ENCODE measurements around the gene ARHGEF16. TPM values are rescaled to one million over a fixed set of nuclear protein-coding genes. Genes with fewer than 3 reads are reported as not detected.

ARHGEF16 gene
- total RNA-seq, 1 donor from 2014 or later: 4.1 TPM

GRCh38 chr1:3474421-3474820 is 20.0 kb downstream of the ARHGEF16 start:
- FAIRE-seq (no peak), DNase-seq (ENCODE audit: low read depth) (no peak)
- Histone ChIP-seq H2AFZ (ENCODE audit: low read depth, low read length) (no peak overlapping the region), H3K79me2 (ENCODE audit: insufficient read depth, low read length) (no peaks in the 10 kb centered on the region), H3K27me3 (ENCODE audit: insufficient read depth, low read length) (no peaks in the 10 kb centered on the region), H3K9ac (ENCODE audit: low read length) (no peak overlapping the region), H4K20me1 (ENCODE audit: insufficient read depth, low read length) (no peaks in the 10 kb centered on the region), H3K27ac (ENCODE audit: low read depth, low read length) (no peak overlapping the region), H3K4me1 (ENCODE audit: insufficient read depth, low read length) (peaks cover 34% of the 10 kb centered on the region), H3K36me3 (ENCODE audit: insufficient read depth, low read length) (no peaks in the 10 kb centered on the region), H3K4me2 (ENCODE audit: low read length) (no peak overlapping the region), H3K9me3 (ENCODE audit: insufficient read depth, low read depth, low read length) (no peaks in the 10 kb centered on the region), H3K4me3 (ENCODE audit: insufficient read depth, low read depth, low read length) (no peak overlapping the region)
- Mint-ChIP-seq H3K4me1 (ENCODE audit: low read depth, unreplicated experiment) (peaks cover 9% of the 10 kb centered on the region), H3K27ac (ENCODE audit: unreplicated experiment) (no peak overlapping the region), H3K36me3 (ENCODE audit: low read depth, unreplicated experiment) (no peaks in the 10 kb centered on the region), H3K9me3 (ENCODE audit: unreplicated experiment) (no peaks in the 10 kb centered on the region), H3K4me3 (ENCODE audit: unreplicated experiment) (no peak overlapping the region), H3K27me3 (ENCODE audit: low read depth, unreplicated experiment) (peaks cover 4% of the 10 kb centered on the region)
- TF ChIP-seq EZH2 (IDR thresholded peaks at IDR 0.05; ENCODE audit: insufficient read depth, low read length) (no peak), CTCF (IDR thresholded peaks at IDR 0.05; ENCODE audit: insufficient read depth, low read depth, low read length) (no peak)

- H3K9me3 Mint-ChIP-seq (ENCODE audit: unreplicated experiment): no peaks in the 10 kb centered on the region
- H3K27me3 ChIP-seq (ENCODE audit: insufficient read depth, low read length): no peaks in the 10 kb centered on the region
- no peaks in the 10 kb centered on the region for H3K9me3 ChIP-seq (ENCODE audit: insufficient read depth, low read depth, low read length)
- H3K79me2 ChIP-seq (ENCODE audit: insufficient read depth, low read length): no peaks in the 10 kb centered on the region
- peaks cover 2% of the 10 kb centered on the region for H3K4me1 Mint-ChIP-seq (ENCODE audit: low read depth, unreplicated experiment)
- no peaks in the 10 kb centered on the region for H4K20me1 ChIP-seq (ENCODE audit: insufficient read depth, low read length)
- H3K9ac ChIP-seq (ENCODE audit: low read length): no peak overlapping the region
- peaks cover 4% of the 10 kb centered on the region for H3K27me3 Mint-ChIP-seq (ENCODE audit: low read depth, unreplicated experiment)
- no peaks in the 10 kb centered on the region for H3K36me3 ChIP-seq (ENCODE audit: insufficient read depth, low read length)
- TF ChIP-seq CTCF (IDR thresholded peaks at IDR 0.05; ENCODE audit: insufficient read depth, low read depth, low read length): no peak
- FAIRE-seq (no peak), DNase-seq (ENCODE audit: low read depth) (no peak)
- no peak overlapping the region for H3K4me3 Mint-ChIP-seq (ENCODE audit: unreplicated experiment)
- no peaks in the 10 kb centered on the region for H3K36me3 Mint-ChIP-seq (ENCODE audit: low read depth, unreplicated experiment)
- peaks cover 28% of the 10 kb centered on the region for H3K4me1 ChIP-seq (ENCODE audit: insufficient read depth, low read length)
- no peak overlapping the region for H3K4me3 ChIP-seq (ENCODE audit: insufficient read depth, low read depth, low read length)
- H3K27ac ChIP-seq (ENCODE audit: low read depth, low read length): no peak overlapping the region
- no peak overlapping the region for H2AFZ ChIP-seq (ENCODE audit: low read depth, low read length)
- H3K27ac Mint-ChIP-seq (ENCODE audit: unreplicated experiment): no peak overlapping the region
- H3K4me2 ChIP-seq (ENCODE audit: low read length): no peak overlapping the region
These were observed 21.5 kb downstream of the ARHGEF16 start for GRCh38 chr1:3475839-3476573.

- DNase-seq (ENCODE audit: low read depth): no peak
- H3K4me3 Mint-ChIP-seq (ENCODE audit: unreplicated experiment): no peak overlapping the region
- Histone ChIP-seq H3K79me2 (ENCODE audit: insufficient read depth, low read length) (no peaks in the 10 kb centered on the region), H3K36me3 (ENCODE audit: insufficient read depth, low read length) (no peaks in the 10 kb centered on the region), H3K27me3 (ENCODE audit: insufficient read depth, low read length) (no peaks in the 10 kb centered on the region), H2AFZ (ENCODE audit: low read depth, low read length) (no peak overlapping the region), H3K27ac (ENCODE audit: low read depth, low read length) (no peak overlapping the region), H3K4me3 (ENCODE audit: insufficient read depth, low read depth, low read length) (no peak overlapping the region), H3K4me1 (ENCODE audit: insufficient read depth, low read length) (peaks cover 22% of the 10 kb centered on the region), H3K4me2 (ENCODE audit: low read length) (no peak overlapping the region), H4K20me1 (ENCODE audit: insufficient read depth, low read length) (no peaks in the 10 kb centered on the region), H3K9ac (ENCODE audit: low read length) (no peak overlapping the region), H3K9me3 (ENCODE audit: insufficient read depth, low read depth, low read length) (no peaks in the 10 kb centered on the region)
- H3K36me3 Mint-ChIP-seq (ENCODE audit: low read depth, unreplicated experiment): no peaks in the 10 kb centered on the region
- peaks cover 4% of the 10 kb centered on the region for H3K27me3 Mint-ChIP-seq (ENCODE audit: low read depth, unreplicated experiment)
- TF ChIP-seq CTCF (IDR thresholded peaks at IDR 0.05; ENCODE audit: insufficient read depth, low read depth, low read length) (no peak), EZH2 (IDR thresholded peaks at IDR 0.05; ENCODE audit: insufficient read depth, low read length) (no peak)
- H3K27ac Mint-ChIP-seq (ENCODE audit: unreplicated experiment): no peak overlapping the region
- peaks cover 2% of the 10 kb centered on the region for H3K4me1 Mint-ChIP-seq (ENCODE audit: low read depth, unreplicated experiment)
- H3K9me3 Mint-ChIP-seq (ENCODE audit: unreplicated experiment): no peaks in the 10 kb centered on the region
- no peak for FAIRE-seq
These were observed 22.2 kb downstream of the ARHGEF16 start for GRCh38 chr1:3476666-3477065.
